Hematopoietic multipotent progenitor cell treated with erythropoietin and hydrocortisone succinate and interleukin-3 and kit ligand, for 15 days (in vitro differentiated cells): ENCODE results near the gene LOC128125822.
"Not testable (repeated sequence)": the region's sequence is repeated elsewhere in the genome, so short reads cannot be mapped to it uniquely, and the experiment has no call there.

Experiments
- DNase-seq: peaks from one replicate; pipeline ENCODE4 v3.0.0-alpha.2; 2015; ENCODE audit warnings: low spot score

LOC128125822 gene

GRCh38 chr6:63582579-63583231 is 10.4 kb downstream of the LOC128125822 start:
- DNase-seq = no peak

DNA sequence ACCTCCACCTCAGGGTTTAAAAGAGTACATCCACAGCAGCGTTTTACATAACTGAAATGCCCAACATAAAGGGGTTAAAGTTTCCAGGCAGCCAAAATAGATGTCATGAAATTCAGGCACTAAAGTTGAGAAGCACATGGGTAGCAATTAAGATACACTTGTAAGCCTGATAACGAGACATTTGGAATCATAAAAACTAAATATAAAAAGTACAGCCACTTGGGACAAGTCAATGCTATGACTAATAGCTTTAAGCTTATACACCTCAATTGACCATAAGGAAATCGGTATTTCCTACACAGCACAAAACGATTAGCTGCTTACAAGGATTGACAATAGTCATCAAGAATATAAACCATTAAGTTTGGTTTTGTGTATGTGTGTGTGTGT is 11.8 kb downstream of the LOC128125822 start:
- DNase-seq = no peak

- DNase-seq = no peak
These were observed 12.3 kb downstream of the LOC128125822 start for GRCh38 chr6:63584566-63584965.

- DNase-seq = not testable (repeated sequence)
These were observed 13.4 kb downstream of the LOC128125822 start for GRCh38 chr6:63585652-63586051.

GRCh38 chr6:63589952-63590411 is 17.7 kb downstream of the LOC128125822 start:
- no peak for DNase-seq

- DNase-seq = no peak
These were observed 20.6 kb downstream of the LOC128125822 start for GRCh38 chr6:63592886-63593285.

DNA sequence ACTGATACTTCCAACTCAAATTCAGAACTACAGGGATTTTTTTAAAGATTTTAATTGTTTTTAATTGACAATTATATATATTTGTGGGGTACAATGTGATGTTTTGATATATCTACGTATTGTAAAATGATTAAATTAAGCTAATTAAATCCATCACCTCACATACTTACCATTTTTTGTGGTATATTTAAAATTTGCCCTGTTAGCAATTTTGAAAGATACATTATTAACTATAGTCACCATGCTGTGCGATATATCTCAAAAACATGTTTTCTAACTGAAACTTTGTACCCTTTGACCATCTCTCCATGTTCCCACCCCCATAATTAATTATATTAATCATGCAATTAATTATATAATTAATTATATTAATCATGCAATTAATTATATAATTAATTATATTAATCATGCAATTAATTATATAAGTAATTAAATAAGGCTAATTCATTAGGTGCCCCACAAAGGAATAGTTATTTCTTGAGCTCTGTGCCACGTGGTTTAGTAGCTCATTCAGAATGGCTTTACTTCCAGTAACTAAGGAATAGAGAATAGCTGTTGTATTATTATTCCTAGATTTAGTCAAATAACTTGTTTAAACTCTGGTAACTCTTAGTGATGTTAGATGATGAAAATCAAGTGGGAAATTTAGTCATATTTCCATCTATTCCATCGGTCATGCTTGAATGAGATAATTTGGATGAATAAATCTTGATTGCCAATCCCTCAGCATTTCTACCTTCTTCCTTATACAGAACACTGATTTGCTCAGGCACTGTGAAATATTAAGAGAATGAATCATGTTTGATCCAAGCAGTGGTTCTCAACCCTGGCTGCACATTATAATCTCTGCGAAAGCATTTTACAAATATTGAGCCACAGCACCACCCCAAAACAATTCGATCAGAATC is 25.1 kb downstream of the LOC128125822 start:
- DNase-seq = no peak

DNA sequence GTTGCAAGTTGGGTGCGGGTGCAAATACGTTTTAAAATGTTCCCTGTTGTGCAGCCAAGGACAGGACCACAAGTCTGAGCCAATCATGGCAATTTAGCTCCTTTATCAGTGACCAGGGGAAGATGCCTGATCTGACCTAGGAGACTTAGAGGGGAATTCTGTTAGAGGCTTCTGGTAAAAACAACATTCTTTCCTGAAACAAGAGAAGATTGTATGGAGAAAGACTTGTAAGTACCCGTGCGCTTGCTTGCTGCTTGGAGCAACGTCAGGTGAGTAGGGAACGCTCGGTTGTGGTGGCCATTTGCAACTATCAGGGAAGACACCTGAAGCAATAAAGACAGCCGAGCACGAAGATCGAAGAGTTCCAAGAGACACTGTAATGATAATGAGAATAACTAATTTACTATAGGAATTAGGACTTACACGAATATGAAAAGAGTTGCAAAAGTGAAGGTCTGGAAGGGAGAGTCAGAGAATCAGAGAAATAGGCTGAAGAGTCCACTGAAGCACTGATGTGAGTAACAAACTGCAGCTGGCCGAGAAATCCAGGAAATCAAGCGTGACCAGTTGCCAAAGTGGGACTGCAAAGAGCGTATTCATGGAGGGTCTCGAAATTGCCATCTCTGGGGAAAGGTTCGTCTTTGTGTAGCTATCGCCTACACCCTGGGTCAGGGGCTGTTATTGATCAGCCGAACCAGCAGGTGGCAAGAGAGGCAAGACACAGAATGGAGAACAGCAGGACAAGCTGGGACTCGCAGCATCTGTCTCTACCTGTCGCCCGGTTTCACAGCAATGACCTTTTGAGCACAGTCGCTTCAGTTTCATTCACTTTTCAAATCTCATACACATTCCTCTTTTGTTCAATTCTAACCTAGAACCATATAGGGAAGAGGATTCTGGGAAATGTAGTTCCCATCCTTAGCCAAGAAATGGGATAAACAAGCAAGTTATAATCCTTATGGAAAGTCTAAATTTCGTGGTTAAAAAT is 26.1 kb downstream of the LOC128125822 start:
- DNase-seq = peak; percentile 73

GRCh38 chr6:63599243-63599642 is 27.0 kb downstream of the LOC128125822 start:
- DNase-seq = no peak

GRCh38 chr6:63600136-63600535 is 27.9 kb downstream of the LOC128125822 start:
- no peak for DNase-seq

DNA sequence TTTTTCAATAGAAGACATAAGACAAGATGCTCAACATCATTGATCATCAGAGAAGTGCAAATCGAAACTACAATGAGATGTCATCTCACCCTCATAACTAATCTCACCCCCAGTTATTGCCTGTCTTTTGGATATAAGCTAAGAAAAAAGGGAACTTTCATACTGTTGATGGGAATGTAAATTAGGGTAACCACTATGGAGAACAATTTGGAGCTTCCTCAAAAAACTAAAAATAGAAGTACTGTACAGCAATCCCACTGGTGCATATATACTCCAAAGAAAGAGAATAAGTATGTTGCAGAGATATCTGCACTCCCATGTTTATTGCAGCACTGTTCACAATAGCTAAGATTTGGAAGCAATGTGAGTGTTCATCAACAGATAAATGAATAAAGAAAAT is 37.0 kb downstream of the LOC128125822 start:
- no peak for DNase-seq

DNA sequence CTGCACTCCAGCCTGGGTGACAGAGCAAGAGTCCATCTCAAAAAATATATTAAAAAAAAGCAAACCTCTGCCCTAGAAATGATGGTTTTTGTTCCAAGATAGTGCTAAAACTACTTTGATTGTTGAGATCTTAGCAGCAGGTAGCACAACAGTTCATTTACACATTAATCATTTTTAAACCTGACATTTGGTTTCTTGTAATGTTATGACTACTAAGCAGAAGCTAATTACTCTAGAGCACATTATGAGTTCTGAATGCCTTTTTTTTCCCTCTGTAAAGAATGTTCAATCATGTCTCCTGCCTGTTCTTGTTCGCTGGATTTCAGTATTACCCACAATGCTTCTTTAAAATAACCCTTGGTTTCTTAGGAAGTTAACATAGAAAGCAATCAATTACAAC is 38.7 kb downstream of the LOC128125822 start:
- no peak for DNase-seq

DNA sequence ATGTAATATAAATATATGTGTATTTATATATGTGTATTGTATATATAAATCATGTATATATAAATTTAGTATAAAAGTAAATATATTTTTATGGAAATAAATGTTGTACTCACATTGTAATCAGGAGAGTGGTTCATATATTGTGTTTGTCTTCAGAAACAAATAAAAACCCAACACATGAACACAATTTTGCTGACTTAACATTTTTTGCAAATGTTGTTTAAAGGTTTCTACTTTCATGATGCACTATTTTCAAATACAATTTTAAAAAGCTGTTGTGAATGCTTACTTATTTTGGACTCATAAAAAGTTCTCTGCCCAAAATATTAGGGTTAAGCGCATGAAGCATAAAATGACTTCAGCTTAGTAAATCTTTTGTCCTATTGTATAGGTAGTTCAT is 39.3 kb downstream of the LOC128125822 start:
- DNase-seq = no peak

DNA sequence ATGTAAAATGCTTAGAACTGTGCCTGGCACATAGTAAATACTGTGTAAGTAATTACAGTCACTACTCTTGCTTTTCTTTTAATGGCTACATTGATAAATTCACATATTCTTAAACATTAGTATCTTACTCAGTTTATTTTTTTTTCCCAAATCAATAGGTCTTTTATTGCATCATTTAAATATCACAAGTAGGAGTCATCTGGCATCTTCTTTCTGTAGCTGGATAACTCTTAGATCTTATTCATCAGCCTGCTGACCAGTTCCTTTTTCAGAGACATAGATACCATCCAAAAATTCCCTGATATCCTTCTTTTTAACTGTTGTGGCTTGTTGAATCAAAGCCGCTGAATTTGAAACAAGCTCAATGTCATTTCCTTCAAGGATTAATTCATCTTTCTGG is 43.3 kb downstream of the LOC128125822 start:
- no peak for DNase-seq
